ENCODE measurements around the gene AVPR1B. TPM values are rescaled to one million over a fixed set of nuclear protein-coding genes. Genes with fewer than 3 reads are reported as not detected.

The AVPR1B gene
- total and polyA plus RNA-seq, 2 donors (not counting 3 experiments of a cell fraction or from before 2014, with no cell fraction given): not detected

GRCh38 chr1:206110820-206111219 lies 6.4 kb downstream of the AVPR1B start:
- CTCF ChIA-PET: interaction anchor here (1.4 to 6.9 kb wide), 4 partner anchors 80 to 192 kb away, joined by 5 to 319 read pairs (median 18); no protein-coding TSS in a partner anchor
- peaks cover 0 to 2% of the 10 kb centered on the region in 2 experiments for H3K27me3 ChIP-seq (ENCODE audit: control insufficient read depth in 2 of 2, insufficient read depth in 2 of 2, low read length in 2 of 2)
- intact Hi-C loops (cut with micrococcal nuclease): no loop called here

More at GRCh38 chr1:206110820-206111219, 6.4 kb downstream of the AVPR1B start:
- no peaks in the 10 kb centered on the region for H3K79me2 ChIP-seq (ENCODE audit: control insufficient read depth, insufficient read depth, low read length)
- H3K4me3 ChIP-seq (replicated peaks in 1 of 3; ENCODE audit: insufficient read depth in 1 of 3, low read depth in 1 of 3, low read length in 3 of 3): no peak overlapping the region
- BruUV-seq (replicated peaks): no TSS peak
- no peaks in the 10 kb centered on the region for H3K9me1 ChIP-seq (replicated peaks; ENCODE audit: control insufficient read depth, extremely low read depth, insufficient read depth, low read length)
- H3K9me3 ChIP-seq (replicated peaks; ENCODE audit: control insufficient read depth, insufficient read depth, low read length): no peaks in the 10 kb centered on the region
- DNase-seq (ENCODE audit: low read depth, low spot score) (no peak), FAIRE-seq (no peak)
- no peak overlapping the region for H3K9ac ChIP-seq (replicated peaks; ENCODE audit: extremely low read depth, insufficient read depth, low read length)
- H3K27ac ChIP-seq (ENCODE audit: insufficient read depth, low read depth, low read length): no peak overlapping the region
- H2AFZ ChIP-seq (ENCODE audit: low read depth, low read length): no peak overlapping the region
- no peak for TF ChIP-seq GATA2 (IDR thresholded peaks at IDR 0.05; ENCODE audit: insufficient read depth, insufficient read length, low read depth, low read length)
- TF ChIP-seq FOS (IDR thresholded peaks at IDR 0.05; ENCODE audit: borderline replicate concordance, insufficient read depth, low read length): no peak
- TF ChIP-seq MAX (IDR thresholded peaks at IDR 0.05; ENCODE audit: insufficient read depth, insufficient read length): no peak
- TF ChIP-seq EZH2 (IDR thresholded peaks at IDR 0.05; ENCODE audit: borderline replicate concordance, low read depth, low read length, severe bottlenecking): no peak
- no peak for TF ChIP-seq CTCF (IDR thresholded peaks at IDR 0.05; ENCODE audit: extremely low read depth in 1 of 2, insufficient read depth in 1 of 2, low read depth in 1 of 2, low read length in 2 of 2)
- TF ChIP-seq JUN (IDR thresholded peaks at IDR 0.05; ENCODE audit: borderline replicate concordance, insufficient read depth, insufficient read length, low read depth): no peak
- TF ChIP-seq POLR2A (IDR thresholded peaks at IDR 0.05; ENCODE audit: low read depth, low read length): no peak
- TF ChIP-seq POLR2AphosphoS5 (IDR thresholded peaks at IDR 0.05; ENCODE audit: insufficient read depth, low read depth, low read length): no peak
- TF ChIP-seq MYC (IDR thresholded peaks at IDR 0.05; ENCODE audit: low read depth, low read length): no peak
- dilution Hi-C loops (cut with MboI; ENCODE audit: extremely low pct_ligation_motif_present, low sequenced_read_pairs): loop anchor here (25.0 kb wide), 1 partner anchor 124 kb away; no protein-coding TSS in a partner anchor
- H3K36me3 ChIP-seq (ENCODE audit: control insufficient read depth in 2 of 2, extremely low read depth in 1 of 2, insufficient read depth in 2 of 2, low read length in 2 of 2): no peaks in the 10 kb centered on the region
- H3K4me2 ChIP-seq (ENCODE audit: insufficient read depth, low read length): no peak overlapping the region
- peaks cover 5% of the 10 kb centered on the region for H3K4me1 ChIP-seq (ENCODE audit: control insufficient read depth, extremely low read depth, insufficient read depth, low read length)
- no peaks in the 10 kb centered on the region for H4K20me1 ChIP-seq (replicated peaks; ENCODE audit: control insufficient read depth, extremely low read depth, insufficient read depth, low read length)
- POLR2A ChIA-PET: no interaction called here

All from endothelial cell of umbilical vein (primary cell).